B cell (primary cell): ENCODE results near the gene LMTK3.

ENCODE experiments used
- EZH2 ChIP-seq: IDR thresholded peaks from 2 replicates; pipeline ENCODE4 v1.6.1; 2012; ENCODE audit warnings: borderline replicate concordance, low read depth, mild to moderate bottlenecking, moderate library complexity, low read length; ENCODE audit not compliant: insufficient read depth, poor library complexity, severe bottlenecking
- TF ChIP-seq, protein P1 (sequence below): fragments of 200-600 bp; IDR thresholded peaks from one replicate; pipeline ENCODE4 v1.8.0; 2022; ENCODE audit warnings: antibody characterized with exemption, mild to moderate bottlenecking

DNA sequence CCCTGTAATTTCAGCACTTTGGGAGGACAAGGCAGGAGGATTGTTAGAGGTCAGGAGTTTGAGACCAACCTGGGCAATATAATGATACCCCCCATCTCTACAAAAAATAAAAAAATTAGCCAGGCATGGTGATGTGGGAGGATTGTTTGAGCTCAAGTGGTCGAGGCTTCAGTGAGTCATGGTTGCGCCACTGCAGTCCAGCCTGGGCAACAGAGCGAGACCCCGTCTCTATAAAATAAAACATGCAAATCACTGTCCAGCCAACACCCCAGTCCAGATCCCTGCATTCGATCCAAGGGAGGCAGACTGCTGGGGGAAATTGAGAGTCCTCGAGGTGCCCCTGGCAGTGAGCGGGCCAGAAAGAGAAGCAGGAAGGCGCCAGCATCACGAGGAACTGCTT lies 35.5 kb downstream of the LMTK3 start:
- TF ChIP-seq, protein P1, sequence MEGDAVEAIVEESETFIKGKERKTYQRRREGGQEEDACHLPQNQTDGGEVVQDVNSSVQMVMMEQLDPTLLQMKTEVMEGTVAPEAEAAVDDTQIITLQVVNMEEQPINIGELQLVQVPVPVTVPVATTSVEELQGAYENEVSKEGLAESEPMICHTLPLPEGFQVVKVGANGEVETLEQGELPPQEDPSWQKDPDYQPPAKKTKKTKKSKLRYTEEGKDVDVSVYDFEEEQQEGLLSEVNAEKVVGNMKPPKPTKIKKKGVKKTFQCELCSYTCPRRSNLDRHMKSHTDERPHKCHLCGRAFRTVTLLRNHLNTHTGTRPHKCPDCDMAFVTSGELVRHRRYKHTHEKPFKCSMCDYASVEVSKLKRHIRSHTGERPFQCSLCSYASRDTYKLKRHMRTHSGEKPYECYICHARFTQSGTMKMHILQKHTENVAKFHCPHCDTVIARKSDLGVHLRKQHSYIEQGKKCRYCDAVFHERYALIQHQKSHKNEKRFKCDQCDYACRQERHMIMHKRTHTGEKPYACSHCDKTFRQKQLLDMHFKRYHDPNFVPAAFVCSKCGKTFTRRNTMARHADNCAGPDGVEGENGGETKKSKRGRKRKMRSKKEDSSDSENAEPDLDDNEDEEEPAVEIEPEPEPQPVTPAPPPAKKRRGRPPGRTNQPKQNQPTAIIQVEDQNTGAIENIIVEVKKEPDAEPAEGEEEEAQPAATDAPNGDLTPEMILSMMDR = no peak
- TF ChIP-seq EZH2 = no peak
